GM19023 (cell line): ENCODE data around the gene HOXC11.

Experiments
- ATAC-seq: cut with Tn5 transposase; IDR thresholded peaks from one replicate; pipeline ENCODE4 v1.9.1; 2021; ENCODE audit warnings: mild to moderate bottlenecking, moderate library complexity; ENCODE audit not compliant: unreplicated experiment

The HOXC11 gene

GRCh38 chr12:53942467-53942997 lies 30.4 kb upstream of the HOXC11 start:
- ATAC-seq: no peak

GRCh38 chr12:53944209-53944608 lies 28.7 kb upstream of the HOXC11 start:
- no peak for ATAC-seq

GRCh38 chr12:53944907-53945847 lies 27.7 kb upstream of the HOXC11 start:
- ATAC-seq: no peak

- ATAC-seq: no peak
Observed at GRCh38 chr12:53947743-53948142, 25.2 kb upstream of the HOXC11 start.

GRCh38 chr12:53948650-53949593 lies 24.0 kb upstream of the HOXC11 start:
- no peak for ATAC-seq

GRCh38 chr12:53949631-53950436 lies 23.1 kb upstream of the HOXC11 start:
- no peak for ATAC-seq

- no peak for ATAC-seq
Observed at GRCh38 chr12:53950437-53950773, 22.5 kb upstream of the HOXC11 start.

GRCh38 chr12:53950789-53951576 lies 21.9 kb upstream of the HOXC11 start:
- no peak for ATAC-seq

GRCh38 chr12:53951577-53952334 lies 21.2 kb upstream of the HOXC11 start:
- ATAC-seq: no peak

GRCh38 chr12:53952335-53952694 lies 20.6 kb upstream of the HOXC11 start:
- no peak for ATAC-seq

- no peak for ATAC-seq
Observed at GRCh38 chr12:53952871-53953734, 19.8 kb upstream of the HOXC11 start.

GRCh38 chr12:53953831-53954693 lies 18.9 kb upstream of the HOXC11 start:
- ATAC-seq: no peak

- no peak for ATAC-seq
Observed at GRCh38 chr12:53954694-53955035, 18.3 kb upstream of the HOXC11 start, which contains the start of gene HOXC12. Gene HOXC12 (plus strand): TSS chr12:53954903. CDS start chr12:53954930, 27 bp downstream.

GRCh38 chr12:53955036-53955775 lies 17.7 kb upstream of the HOXC11 start:
- ATAC-seq: no peak

GRCh38 chr12:53955776-53956250 lies 17.1 kb upstream of the HOXC11 start:
- ATAC-seq: no peak

- no peak for ATAC-seq
Observed at GRCh38 chr12:53956251-53956887, 16.6 kb upstream of the HOXC11 start.
